Measurements from ENCODE around the gene PTPN9. TPM values are rescaled to one million over a fixed set of nuclear protein-coding genes. Genes with fewer than 3 reads are reported as not detected.

Gene PTPN9
- total and polyA plus RNA-seq, 8 donors: 7.7 to 22.9 (median 14.5) TPM

DNA sequence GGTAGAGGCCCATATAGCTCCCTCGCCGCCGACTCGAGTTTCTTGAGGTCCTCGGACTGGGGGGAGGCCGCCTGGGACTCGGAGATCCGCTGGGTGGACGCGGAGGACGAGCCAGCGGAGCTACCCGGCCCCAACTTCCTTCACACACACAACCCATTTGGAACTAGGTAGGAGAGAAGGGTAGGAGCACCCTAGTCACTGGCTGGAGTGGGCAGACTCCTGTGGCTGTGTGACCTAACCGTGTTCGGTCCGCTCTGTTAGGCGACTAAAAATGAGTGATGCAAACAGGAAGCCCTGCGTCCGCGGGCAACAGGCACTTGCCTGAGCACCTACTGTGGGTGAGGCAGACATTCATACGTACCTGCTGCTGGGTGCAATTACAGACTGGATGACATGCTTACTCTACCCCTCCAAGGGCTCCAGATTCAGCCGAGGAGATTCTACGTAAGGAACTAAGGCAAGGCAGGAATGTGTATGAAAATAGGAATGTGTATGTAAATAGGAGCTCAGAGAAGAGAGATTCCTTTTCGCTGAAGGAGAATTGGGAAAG, 123.1 kb downstream of the PTPN9 start:
- intact Hi-C loops (cut with DNase I; ENCODE audit: low total_unique reads): no loop called here
- peak; percentile 46 to 79 for DNase-seq
- WGBS, 5 donors: 1 to 3% (median 2%) methylated on average over 20 to 24 of the region's 24 CpGs
- peak overlapping the region; percentile 63 to 97 (median 77) for H3K4me3 ChIP-seq
- H3K4me1 ChIP-seq: peaks cover 13 to 27% (median 20%) of the 10 kb centered on the region in 4 donors
- no peaks in the 10 kb centered on the region for H3K27me3 ChIP-seq
- peak overlapping the region; percentile 96 to 100 (median 98) for H3K27ac ChIP-seq
- no peaks in the 10 kb centered on the region for H3K9me3 ChIP-seq
- no peaks in the 10 kb centered on the region for H3K36me3 ChIP-seq
- peak in 1 of 3 donors; percentile 15 for TF ChIP-seq POLR2AphosphoS5 (IDR thresholded peaks at IDR 0.05)
- TF ChIP-seq EP300 (IDR thresholded peaks at IDR 0.05): no peak

DNA sequence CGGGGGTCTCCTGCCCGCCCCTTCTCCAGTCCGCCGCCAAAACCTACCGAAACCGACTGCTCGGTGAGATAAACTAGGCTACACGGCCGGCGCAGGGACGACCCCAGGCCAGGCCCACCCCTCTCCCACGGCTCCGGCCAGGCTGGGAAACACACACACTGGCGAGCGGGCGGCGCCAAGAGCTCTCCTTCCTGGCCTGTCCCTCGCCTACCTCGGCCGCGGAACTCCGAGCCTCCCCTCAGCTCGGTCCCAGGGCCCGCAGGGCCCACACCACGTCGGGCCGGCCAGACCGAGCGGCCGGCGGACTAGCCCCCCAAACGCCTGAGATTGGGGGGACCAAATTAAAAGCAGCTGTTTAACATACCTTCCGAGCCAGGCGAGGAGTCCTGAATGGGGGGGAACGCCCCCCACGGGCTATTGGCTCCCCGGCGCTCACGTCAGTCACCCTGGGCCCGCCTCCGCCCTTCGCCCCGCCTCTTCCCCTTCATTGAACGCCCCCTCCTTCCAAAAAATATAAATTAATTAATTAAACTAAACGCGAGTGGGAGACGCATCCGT, 123.6 kb downstream of the PTPN9 start:
- peak overlapping the region; percentile 63 to 97 (median 77) for H3K4me3 ChIP-seq
- intact Hi-C loops (cut with DNase I; ENCODE audit: low total_unique reads): no loop called here
- peaks cover 14 to 27% (median 20%) of the 10 kb centered on the region in 4 donors for H3K4me1 ChIP-seq
- DNase-seq: peak; percentile 91 to 96
- H3K27me3 ChIP-seq: no peaks in the 10 kb centered on the region
- TF ChIP-seq POLR2AphosphoS5 (IDR thresholded peaks at IDR 0.05): peak; percentile 53 to 71 (median 67)
- TF ChIP-seq POLR2A (IDR thresholded peaks at IDR 0.05): peak in 2 of 4 donors; percentile 20 to 29
- no peak for TF ChIP-seq EP300 (IDR thresholded peaks at IDR 0.05)
- TF ChIP-seq, protein P1, sequence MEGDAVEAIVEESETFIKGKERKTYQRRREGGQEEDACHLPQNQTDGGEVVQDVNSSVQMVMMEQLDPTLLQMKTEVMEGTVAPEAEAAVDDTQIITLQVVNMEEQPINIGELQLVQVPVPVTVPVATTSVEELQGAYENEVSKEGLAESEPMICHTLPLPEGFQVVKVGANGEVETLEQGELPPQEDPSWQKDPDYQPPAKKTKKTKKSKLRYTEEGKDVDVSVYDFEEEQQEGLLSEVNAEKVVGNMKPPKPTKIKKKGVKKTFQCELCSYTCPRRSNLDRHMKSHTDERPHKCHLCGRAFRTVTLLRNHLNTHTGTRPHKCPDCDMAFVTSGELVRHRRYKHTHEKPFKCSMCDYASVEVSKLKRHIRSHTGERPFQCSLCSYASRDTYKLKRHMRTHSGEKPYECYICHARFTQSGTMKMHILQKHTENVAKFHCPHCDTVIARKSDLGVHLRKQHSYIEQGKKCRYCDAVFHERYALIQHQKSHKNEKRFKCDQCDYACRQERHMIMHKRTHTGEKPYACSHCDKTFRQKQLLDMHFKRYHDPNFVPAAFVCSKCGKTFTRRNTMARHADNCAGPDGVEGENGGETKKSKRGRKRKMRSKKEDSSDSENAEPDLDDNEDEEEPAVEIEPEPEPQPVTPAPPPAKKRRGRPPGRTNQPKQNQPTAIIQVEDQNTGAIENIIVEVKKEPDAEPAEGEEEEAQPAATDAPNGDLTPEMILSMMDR (IDR thresholded peaks at IDR 0.05): peak in 1 of 7 experiments; percentile 6
- H3K9me3 ChIP-seq: no peaks in the 10 kb centered on the region
- WGBS, 5 donors: 0 to 1% (median 0%) methylated on average over 30 to 48 of the region's 48 CpGs
- no peaks in the 10 kb centered on the region for H3K36me3 ChIP-seq
- H3K27ac ChIP-seq: peak overlapping the region; percentile 96 to 100 (median 98)

DNA sequence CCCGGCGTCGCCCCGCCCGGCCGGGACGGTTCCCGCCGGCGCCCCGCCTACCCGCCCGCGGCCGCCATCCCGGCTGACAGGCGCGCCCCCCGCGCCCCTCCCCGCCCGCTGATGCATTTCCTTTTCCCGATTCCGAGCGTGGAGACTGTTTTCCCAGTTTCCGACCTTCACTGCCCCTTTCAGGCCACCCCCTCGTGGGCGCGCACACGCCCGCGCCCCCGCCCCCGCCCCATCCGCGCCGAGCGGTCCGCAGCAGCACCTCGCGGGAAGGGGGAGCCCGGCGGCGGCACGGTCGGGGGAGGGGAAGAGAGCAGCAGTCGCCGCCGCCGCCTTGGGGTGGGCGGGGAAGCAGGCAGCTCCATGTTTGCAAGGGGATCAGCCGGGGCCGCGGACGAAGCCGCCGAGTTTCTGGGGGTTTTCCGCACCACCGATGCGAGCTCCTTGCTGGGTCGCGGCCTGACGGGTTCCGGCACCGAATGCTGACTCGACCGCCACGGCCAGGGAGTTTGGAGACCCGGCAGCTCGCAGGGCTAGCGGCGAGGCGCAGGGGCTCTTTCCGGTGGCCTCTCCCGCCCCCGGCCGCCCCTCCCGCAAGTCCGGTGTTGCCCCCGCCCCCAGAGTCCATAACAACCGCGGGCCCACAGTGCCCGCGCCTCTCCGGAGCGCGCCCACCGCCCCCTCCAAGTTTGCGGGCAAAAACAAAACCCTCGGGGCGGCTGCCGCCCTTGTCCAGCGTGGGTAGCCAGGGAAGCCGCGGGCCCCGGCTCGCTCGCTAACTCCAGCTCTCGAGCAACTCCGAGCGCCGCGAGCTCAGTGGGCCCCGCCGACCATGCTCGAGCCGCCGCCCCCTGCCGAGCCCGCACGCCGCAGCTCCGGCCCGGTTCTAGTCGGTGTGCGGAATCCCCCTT, 124.4 kb downstream of the PTPN9 start:
- WGBS, 5 donors: 0 to 1% (median 1%) methylated on average over 26 to 114 of the region's 116 CpGs
- peak in 1 of 2 donors; percentile 67 for DNase-seq
- no peaks in the 10 kb centered on the region for H3K27me3 ChIP-seq
- intact Hi-C loops (cut with DNase I; ENCODE audit: low total_unique reads): no loop called here
- H3K4me1 ChIP-seq: peaks cover 22 to 32% (median 25%) of the 10 kb centered on the region in 4 donors
- H3K4me3 ChIP-seq: peak overlapping the region; percentile 63 to 97 (median 77)
- TF ChIP-seq POLR2AphosphoS5 (IDR thresholded peaks at IDR 0.05) (no peak), EP300 (IDR thresholded peaks at IDR 0.05) (no peak), POLR2A (IDR thresholded peaks at IDR 0.05) (no peak)
- TF ChIP-seq, protein P1 (IDR thresholded peaks at IDR 0.05): no peak
- H3K27ac ChIP-seq: peak overlapping the region; percentile 96 to 100 (median 98)
- no peaks in the 10 kb centered on the region for H3K36me3 ChIP-seq
- H3K9me3 ChIP-seq: no peaks in the 10 kb centered on the region

DNA sequence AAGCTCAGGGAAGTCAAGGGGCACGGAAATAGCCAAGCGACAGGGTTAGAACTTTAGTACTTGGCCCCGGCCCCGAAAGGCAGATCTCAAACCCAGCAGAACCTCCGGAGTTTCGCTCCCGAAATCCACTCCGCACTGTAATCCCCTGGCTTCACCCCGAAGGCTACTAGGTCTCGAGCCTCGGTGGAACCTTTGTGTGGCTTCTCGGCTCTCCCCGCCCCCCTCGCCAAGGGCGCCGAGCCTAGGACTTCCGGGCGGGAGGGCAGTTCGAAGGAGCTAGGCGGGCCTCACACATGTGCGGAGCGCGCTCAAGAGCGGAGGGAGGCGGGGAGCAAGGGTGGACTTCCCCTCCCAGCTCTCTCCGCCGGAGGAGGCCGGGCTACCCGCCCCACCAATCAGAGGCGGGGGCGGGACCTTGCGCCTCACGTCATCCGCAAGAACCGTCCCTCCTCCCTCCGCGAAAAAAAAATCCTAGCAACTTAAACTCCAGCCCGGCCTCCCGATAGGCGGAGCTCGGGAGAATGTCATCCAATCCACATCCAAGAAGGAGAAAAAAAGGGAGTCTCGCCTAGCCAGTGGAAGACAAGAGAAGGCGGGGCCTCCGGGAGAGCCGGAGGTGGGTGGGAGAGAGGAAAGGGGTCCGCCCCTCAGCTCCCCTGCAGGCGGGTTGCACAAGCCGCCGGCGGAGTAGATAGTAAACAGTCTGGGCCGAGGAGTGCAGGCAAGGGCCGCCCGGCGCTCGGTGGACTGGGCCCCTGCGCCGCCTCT, 125.2 kb downstream of the PTPN9 start:
- no peaks in the 10 kb centered on the region for H3K9me3 ChIP-seq
- H3K4me3 ChIP-seq: peak overlapping the region; percentile 63 to 97 (median 77)
- 0 to 1% (median 0%) methylated on average over 28 to 57 of the region's 57 CpGs for WGBS, 5 donors
- no peaks in the 10 kb centered on the region for H3K36me3 ChIP-seq
- no peaks in the 10 kb centered on the region for H3K27me3 ChIP-seq
- H3K27ac ChIP-seq: peak overlapping the region; percentile 96 to 100 (median 98)
- peaks cover 27 to 40% (median 33%) of the 10 kb centered on the region in 4 donors for H3K4me1 ChIP-seq
- DNase-seq: peak; percentile 98 to 100
- intact Hi-C loops (cut with DNase I; ENCODE audit: low total_unique reads): no loop called here
- TF ChIP-seq POLR2AphosphoS5 (IDR thresholded peaks at IDR 0.05) (peak; percentile 95), POLR2A (IDR thresholded peaks at IDR 0.05) (peak in 2 of 4 donors; percentile 29 to 43), EP300 (IDR thresholded peaks at IDR 0.05) (no peak)
